DMS 273 (cell line): ENCODE measurements around the gene MACROD2.

Experiments used
- DNase-seq: peaks from one replicate; lab custom pipeline; 2025; ENCODE audit not compliant: unreplicated experiment; lab: John Stamatoyannopoulos, UW

MACROD2 gene

DNA sequence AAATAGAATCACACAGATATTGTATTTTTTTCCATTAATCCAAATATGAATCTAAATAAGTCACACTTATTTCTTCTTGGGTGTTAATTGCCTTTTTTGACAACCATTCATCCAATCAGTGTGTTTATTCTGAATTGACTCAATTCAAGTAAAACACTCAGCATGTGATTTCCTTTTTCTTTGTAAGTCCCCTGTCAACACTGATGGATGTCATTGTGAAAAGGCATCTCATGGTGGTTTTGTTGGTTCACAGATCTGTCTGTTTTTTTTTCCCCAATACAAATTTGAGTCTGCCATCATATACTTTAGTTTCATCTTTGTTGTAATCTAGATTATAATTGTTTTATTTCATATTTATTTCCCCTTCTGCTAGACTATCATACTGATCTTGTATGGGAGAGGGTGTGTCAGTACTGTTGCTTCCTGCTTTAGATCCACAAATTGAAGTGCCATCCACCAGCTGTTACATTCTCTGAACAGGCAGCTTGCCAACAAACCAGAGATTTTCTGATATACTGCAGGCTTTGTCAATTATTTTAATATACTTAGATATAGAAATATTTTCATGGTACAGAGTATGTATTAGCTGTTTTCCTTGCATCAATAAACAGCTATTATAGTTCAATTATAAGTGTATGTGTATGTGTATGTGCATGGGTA is 406.3 kb downstream of the MACROD2 start:
- DNase-seq, result peak; percentile 62

DNA sequence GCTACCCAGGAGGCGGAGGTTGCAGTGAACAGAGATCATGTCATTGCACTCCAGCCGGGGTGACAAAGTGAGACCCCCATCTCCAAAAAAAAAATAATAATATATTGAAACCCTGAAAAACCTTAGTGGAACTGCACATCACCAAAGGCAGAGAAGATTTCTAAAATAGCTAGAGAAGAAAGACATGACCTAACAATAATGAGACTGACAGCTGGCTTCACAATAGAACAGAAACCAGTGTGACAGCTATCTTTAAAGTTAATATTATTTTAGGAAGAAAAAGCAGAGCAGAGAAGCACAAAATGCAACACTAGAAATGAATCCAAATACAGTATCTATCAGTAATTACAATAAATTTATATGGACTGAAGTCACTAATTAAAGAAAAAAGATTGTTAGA is 409.2 kb downstream of the MACROD2 start:
- no peak for DNase-seq

DNA sequence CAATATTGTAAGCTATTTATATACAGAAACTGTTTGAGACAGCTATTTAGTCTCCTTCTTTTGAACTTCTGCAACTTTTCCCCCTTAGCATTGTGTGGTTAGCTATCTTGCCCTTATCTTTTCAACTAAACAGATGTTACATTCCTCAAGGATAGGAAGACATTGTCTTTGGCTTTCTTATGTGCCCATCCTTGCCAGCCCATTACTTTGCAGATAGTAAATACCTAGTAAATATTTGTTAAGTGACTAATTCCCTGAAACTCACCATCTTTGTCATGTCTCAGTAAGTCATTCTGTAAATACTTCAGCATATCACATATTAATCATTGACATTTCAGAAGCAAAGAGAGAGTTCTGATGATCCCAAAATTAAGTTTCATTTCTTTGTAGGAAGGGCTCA is 411.2 kb downstream of the MACROD2 start:
- DNase-seq, result no peak

DNA sequence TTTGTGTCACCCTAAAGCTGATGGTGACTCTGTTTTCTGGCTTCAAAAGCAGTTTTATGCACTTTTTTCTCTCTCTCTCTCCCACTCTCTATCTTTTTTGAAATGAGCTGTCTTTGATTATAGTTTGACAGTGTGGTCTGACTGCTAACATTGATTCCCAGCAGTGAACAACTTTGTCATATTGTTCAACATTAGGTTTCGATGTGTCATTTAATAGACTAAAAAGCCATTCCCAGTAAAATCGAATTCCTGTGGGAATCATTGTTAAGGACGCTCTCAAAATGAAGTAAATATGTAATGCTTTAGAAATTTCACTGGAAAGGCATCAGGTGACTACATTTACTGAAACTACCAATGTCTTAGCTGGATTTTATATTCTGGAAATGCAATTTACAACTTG is 412.0 kb downstream of the MACROD2 start:
- no peak for DNase-seq

DNA sequence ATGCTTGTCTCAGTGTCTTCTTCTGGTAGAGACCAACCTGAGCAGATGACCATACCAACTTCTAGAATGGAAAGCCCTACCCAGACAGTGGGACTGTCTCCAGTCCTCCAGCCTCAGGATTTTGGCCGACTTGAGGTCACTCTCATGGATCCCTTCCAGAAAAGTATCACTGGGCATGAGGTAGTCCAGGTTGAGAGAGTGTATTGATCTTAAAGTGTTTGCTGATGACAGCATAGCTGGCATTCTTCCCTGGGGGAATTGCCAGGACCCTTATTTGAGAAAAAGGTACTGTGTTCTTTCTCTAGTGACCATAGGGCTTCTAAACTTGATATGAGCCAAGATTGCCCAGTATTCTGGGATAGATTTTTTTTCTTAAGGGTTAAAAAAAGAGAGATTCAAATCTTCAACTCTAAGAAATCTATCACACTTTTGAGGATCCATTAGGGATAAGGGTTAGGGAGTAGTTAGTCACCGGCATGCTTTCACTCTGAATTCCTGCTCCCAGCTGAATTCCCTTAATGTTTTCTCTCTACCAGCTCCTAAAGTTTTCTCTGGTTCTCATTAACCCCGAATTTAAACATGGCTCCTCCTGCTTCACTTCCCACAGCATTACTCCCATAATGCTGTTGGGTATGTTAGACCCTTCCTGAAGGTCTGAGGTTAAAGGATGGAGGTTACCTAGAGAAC is 415.7 kb downstream of the MACROD2 start:
- no peak for DNase-seq

DNA sequence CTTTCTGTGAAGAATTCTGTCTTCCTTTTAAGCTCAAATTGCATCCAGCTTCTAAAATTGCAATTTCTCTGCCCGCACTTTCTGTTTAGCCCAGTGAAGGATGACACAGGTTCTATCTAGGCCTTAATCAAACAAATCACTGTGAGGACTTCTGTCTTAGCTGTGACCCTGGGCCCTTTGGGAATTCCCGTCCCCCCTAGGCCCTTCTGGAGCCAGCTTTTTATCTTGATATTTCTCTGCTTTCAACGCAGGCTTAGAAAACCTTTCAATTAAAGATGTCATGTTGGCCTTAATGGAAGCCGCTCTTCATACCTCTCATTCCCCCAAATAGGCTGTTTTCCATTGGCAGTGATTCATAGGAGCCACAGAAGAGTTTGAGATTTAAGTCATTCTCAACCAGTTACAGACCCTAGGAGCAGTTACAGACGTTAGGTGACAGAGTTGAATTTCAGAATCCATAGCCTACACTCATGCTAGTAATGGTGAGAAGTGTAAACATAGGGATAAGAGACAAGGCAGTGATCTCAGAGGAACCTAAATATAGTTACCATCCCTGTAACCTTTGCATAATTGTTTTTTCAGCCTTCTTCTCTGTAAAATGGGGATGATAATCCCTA is 416.9 kb downstream of the MACROD2 start:
- DNase-seq, result no peak

DNA sequence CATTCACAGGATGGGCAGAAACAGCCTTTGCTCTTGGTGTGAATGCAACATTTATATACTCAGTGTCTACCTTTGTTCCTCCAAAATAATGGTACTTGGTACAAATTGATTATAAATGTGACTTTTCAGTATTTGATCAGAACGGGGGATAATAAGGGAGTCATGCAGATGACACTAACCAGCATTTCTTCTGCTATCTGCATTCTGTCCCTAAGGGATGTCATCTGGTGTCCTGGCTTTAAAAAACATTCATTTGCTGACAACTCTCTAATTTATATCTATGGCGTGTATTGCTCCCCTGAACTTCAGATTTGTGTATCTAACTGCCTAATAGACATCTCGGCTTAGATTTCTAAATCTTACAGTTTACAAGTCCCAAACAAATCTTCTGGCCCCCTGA is 418.5 kb downstream of the MACROD2 start:
- no peak for DNase-seq

DNA sequence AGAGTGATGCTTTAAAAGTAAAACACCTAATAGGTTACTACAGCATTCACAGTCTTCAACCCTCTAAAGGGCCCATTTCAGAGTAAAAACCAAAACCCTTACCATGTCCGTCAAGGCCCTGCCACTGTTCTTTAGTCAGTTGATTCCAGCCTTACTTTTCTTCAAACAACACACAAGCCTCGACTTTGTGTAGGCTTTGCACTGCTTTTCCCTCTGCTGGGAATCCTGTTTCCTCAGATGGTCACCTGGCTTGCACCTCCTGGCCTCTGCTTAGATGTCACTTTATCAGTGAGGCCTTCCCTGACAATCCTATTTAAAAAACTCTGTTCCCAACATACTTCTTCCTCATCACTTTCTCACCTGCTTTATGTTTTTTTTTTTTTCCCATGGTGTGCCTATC is 419.2 kb downstream of the MACROD2 start:
- DNase-seq, result no peak

DNA sequence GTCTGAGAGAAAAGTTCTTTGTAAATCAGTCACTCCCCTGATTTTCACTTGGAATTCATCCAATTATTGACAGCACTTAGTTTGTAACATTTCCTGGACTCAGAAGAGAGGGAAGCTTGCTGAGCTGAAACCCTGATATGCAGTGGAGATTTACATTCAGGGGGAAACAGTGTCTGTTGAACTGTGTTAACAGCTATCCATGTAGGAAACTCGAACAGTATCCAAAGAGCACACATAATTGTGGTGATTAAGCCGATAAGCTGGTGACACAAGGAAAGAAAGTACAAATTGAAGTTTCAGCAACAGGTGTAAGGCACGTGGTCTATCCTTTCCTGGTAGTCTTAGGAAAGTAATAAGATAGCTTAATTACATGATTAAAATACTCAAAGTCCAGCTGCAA is 420.2 kb downstream of the MACROD2 start:
- DNase-seq, result peak; percentile 56

DNA sequence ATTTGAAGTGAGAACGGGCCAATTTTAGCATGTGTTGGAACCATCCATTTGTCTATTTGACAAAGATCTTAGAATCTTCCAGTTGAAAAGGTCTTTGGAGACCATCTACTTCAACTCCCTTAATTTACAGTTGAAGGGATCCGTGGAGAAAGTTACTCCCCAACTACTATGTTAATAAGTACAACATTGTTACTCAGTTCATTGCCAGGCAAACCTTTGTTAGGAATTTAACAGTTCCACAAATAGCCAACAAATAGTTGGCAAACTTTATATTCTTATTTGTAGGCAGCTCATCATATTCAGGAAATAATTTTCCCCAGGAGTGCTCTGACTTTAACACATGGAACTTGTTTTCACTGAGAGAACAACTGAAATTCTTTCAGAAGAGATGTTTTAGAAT is 423.1 kb downstream of the MACROD2 start:
- no peak for DNase-seq

DNA sequence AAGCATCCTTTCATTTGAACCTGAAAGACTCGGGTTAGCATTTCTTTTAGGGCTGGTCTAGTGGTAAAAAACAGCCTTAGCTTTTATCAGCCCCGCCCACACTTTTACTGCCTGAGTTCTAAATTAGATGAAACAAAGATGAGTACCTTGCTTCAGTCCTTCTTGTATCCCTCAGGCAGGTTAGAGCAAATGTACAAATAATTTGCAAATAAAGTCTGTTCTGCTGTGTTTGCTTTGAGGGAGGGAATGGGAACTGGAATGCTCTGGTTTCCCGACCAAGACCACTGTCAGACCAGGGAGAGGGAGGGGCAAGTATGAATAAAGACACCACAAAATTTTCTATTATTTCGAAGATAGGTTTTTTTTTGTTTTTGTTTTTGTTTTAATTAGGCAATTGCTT is 427.6 kb downstream of the MACROD2 start:
- no peak for DNase-seq

DNA sequence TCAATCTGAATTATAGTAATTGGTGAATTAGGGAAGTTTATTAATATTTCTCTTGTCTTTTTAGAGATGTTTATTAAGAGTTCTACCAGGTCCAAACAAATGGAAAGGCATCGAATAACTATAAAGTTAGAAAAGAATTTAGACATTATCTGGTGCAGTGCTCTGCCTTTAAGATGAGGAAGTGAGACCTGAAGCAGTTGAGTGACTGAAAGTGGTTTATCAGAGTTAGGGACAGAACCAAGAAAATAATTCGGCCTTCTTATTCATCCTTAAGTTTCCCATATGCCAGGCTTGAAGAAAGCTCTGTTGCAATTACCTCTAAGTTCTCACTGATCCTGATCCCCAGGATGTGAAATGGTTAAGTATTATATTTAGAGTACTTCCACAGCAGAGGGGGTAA is 436.3 kb downstream of the MACROD2 start:
- DNase-seq, result no peak

DNA sequence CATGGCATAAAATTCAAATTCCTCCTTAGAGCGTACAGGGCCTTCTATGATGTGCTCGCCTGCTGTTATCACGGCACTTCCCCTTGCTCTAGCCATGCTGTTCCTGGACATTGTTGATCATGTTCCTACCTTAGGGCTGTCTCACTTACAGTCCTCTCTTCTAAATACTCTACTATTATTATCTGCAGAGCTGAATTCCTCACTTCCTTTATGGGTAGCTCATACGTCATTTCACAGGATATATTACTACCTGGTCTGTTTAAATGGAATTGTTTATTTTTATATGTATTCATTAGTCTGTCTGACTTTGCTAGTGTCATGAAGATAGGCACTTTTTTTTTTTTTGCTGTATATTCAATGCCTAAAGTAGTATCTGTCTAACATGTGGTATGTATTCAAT is 436.8 kb downstream of the MACROD2 start:
- no peak for DNase-seq

DNA sequence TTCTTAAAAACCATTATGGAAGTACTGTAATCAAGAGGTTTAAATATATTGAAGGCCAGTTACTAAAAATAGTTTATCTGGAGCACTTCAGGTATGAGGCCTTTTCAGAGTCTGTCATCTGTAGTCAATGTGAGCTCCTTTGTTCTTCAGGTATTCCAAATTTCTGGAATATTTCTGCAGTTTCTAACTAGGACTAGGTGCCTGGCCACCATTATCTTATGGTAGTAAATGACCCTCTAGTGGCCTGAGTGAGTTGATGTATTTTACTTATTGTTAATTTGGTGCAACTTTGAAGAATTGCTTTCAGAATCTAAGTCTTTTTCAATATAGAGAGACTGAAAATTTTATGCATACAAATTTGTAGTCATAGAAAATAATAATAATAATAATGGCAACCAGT is 437.3 kb downstream of the MACROD2 start:
- DNase-seq, result no peak

DNA sequence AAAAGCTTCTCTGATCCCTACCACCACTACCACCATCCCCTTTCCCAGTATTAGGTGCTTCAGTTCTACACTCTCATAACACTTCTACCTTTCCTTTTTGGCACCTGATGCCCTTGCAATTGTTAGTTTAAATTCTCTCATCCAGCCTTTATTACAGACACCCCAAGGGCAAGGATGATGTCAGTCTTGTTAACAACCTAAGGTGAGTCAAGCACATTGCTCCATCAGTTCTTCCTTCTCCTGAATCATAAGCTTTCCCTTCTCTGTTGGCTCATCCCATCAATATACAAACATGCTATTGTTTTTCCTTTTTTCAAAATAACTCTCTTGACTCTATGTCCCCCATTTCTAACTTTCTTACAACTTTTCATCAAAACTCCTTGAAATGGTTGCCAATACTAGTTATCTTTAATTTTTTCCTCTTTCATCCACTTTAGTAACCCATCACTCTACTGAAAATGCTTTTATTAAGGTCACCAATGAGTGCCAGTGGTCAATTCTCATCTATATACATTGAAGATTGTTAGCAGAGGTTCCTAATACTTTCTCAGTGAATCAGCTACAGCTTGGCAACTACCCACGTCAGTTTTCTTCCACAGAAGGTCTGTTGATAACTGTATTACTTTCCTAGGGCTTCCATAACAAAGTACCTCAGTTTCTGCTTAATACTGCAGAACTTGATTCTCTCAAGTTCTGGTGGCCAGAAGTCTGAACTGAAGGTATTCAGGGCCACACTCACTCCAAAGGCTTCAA is 439.2 kb downstream of the MACROD2 start:
- no peak for DNase-seq

DNA sequence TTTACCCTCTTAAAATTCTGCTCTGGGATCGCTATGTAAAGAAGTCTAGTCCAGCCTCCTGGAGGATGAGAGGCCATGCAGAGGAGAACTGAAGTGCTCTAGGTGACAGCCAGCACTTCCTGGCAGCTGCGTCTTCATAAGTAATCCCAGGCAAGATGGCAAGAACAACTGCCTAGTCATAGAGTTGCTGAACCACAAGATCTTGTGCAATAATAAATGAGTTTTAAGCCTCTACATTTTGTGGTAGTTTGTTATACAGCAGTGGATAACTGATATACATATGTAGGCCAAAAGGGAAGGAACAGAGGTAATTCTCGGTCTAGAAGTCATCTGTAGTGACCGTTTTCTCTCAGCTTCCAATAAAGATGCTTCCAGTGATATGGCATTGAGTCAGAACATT is 445.9 kb downstream of the MACROD2 start:
- no peak for DNase-seq

DNA sequence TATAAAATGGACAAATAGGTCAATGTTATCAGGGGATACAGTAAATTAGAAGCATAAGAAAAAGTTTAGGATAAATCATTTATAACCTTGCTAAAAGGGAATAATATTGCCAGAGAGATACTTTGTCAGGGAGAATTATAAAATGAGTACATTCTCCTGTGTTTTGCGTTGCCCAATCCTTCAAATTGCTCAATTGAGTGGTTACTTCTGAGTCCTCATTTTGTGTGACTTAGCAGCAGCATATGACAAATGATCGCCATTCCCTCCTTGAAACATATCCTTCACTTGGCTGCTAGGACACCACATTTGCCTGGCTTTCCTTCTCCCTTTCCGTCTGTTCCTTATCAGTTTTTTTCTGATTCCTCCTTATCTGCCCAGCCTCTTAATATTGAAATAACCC is 448.8 kb downstream of the MACROD2 start:
- no peak for DNase-seq

DNA sequence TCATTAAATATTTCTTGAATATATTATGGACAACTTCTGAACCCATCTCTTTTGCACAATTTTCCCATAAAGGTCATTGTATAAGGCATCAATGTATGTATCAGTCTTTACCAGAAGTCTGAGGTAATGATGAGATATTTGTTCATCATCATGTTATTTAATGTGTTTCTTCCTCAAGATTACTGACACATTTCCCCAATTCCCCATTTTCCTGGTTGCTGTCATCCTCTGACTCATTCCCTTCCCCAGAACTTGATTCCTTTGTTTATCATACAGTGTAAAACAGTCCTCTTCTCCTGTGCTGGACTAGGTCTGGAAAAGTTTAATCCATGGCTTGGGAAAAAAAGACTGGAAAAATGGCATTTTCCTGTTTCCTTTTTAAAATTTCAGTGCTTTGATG is 450.0 kb downstream of the MACROD2 start:
- DNase-seq, result no peak

DNA sequence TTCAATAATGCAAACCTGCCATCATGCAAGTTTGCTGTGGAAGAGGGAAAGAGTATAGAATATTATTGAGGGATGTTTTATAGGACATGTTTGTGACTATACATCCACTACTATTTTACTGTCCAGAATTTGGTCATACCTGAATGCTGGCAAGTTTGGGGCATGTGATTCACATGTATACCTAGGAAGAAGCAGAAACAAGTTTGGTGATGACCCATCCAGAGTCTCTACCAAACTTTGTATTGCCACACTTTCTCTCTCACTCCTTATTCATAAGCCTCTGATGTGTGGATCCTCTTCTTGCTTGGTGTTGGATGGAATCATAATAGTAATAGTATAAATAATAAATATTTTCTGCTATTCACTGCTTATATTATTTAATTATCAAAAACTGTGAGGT is 450.6 kb downstream of the MACROD2 start:
- no peak for DNase-seq

DNA sequence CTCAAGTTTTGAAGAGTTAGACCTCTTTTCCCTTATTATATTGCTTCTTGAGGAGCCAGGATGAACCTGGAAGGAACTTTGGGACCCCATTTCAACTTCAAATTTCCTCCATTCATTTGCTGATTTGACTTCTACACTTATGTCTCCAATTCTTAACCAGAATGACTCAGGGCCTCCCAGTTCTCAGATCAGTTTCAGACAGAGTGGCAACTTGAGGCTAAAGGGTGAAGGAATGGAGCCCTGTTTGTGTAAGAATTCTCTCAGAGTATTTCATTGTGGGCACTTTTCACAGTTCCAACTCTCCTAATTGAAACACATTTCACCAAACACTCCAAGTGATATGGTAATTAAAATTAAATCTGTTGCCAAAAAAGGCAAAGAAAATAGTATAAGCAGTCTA is 451.1 kb downstream of the MACROD2 start:
- no peak for DNase-seq

DNA sequence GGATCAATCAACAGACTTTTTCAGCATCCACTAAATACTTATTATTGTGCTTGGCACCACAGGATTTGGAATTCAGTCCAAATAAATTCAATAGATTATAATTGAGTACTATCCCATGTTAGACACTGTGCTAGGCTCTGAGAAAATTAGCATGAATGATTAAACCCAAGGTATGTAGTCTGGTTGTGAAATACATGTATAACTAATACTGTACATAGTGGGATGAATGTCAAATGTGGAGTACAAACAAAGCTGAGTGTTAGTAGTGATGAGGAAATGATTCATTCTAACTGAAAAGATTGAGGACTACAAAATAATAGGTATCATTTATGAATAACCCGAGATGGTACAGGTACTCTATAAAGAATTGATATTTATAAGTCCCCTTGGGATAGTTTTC is 454.0 kb downstream of the MACROD2 start:
- DNase-seq, result no peak

DNA sequence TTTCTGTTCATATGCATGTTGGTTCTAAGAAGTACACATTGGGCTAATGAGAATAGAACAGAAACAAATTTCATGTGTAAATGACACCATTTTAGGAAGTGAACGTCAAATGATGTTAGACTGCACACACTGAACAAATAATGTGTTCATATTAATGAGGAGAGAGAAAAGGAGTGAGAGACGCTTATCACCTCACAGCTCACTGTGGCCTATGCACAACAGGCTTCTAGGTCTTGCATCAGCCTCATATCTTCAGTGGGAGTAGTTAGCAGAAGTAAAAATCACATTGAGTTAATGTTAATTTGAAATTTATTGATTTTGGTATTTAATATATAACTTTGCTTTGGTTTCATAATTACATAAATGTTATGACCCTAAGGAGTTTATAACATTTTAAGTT is 454.9 kb downstream of the MACROD2 start:
- no peak for DNase-seq
